Measurements from ENCODE around the gene ATP6V1B1.

Gene ATP6V1B1

GRCh38 chr2:70944111-70944690 lies 8.5 kb downstream of the ATP6V1B1 start:
- DNase-seq (ENCODE audit: low read depth): no peak

GRCh38 chr2:70946832-70947442 lies 11.2 kb downstream of the ATP6V1B1 start:
- peak; percentile 34 for DNase-seq (ENCODE audit: low read depth)

- no peak for DNase-seq (ENCODE audit: low read depth)
Observed at GRCh38 chr2:70947556-70948184, 12.0 kb downstream of the ATP6V1B1 start.

- peak; percentile 66 for DNase-seq (ENCODE audit: low read depth)
Observed at GRCh38 chr2:70948337-70949003, 12.8 kb downstream of the ATP6V1B1 start.

DNA sequence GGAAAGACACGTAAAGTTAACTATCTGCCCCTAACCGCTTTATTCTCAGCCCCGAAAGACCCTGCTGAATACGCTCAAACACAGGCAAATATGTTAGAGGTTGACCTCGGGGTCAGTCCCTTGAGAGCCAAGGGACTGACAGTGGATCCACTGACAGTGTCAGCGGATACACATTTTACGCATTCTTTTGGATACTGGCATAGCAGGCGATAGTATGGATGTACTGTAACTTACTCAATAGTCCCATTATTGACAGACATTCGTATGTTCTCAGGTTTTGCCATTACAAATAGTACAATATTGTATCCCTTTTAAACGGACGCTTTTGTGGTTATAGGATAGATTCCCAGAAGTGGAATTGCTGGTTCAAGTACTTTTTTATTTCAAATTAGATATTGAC lies 13.4 kb downstream of the ATP6V1B1 start:
- no peak for DNase-seq (ENCODE audit: low read depth)

- DNase-seq (ENCODE audit: low read depth): no peak
Observed at GRCh38 chr2:70954886-70955285, 19.2 kb downstream of the ATP6V1B1 start.

DNA sequence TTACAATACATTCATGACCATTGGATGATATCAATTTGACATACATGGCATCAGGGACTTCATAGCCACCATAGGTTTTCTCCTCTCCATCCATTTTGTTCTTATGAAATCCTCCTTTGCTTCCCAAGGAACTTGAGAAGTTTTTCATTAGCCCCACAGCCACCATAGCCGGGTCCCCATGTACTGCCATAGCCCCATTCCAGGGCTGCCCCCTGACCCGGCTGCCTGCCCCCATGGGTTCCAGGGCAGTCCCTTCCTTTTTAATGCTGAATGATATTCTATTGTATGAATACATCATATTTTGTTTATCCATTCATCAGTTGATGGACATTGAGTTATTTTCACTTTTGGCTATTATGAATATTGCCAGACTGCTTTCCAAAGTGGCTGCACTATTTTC lies 20.4 kb downstream of the ATP6V1B1 start:
- DNase-seq (ENCODE audit: low read depth): no peak

GRCh38 chr2:70957798-70958197 lies 22.1 kb downstream of the ATP6V1B1 start:
- DNase-seq (ENCODE audit: low read depth): no peak

DNA sequence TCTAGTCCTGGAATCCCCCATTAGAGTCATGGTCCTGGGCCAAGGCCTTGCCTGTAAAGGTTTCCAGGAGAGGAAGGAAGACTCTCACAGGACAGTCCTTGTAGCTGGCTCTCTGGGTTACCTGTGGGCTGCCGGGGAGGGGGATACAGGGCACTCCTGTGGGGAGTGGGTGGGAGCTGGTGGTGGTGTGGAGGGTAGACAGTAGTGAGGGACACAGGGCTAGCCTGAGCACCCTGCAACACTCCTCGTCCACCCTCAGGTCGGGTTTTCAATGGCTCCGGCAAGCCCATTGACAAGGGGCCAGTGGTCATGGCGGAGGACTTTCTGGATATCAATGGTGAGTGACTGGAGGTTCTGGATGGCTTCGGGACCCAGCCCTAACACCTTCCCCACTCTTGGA lies 23.1 kb downstream of the ATP6V1B1 start:
- DNase-seq (ENCODE audit: low read depth): no peak

- no peak for DNase-seq (ENCODE audit: low read depth)
Observed at GRCh38 chr2:70959271-70959761, 23.6 kb downstream of the ATP6V1B1 start.

DNA sequence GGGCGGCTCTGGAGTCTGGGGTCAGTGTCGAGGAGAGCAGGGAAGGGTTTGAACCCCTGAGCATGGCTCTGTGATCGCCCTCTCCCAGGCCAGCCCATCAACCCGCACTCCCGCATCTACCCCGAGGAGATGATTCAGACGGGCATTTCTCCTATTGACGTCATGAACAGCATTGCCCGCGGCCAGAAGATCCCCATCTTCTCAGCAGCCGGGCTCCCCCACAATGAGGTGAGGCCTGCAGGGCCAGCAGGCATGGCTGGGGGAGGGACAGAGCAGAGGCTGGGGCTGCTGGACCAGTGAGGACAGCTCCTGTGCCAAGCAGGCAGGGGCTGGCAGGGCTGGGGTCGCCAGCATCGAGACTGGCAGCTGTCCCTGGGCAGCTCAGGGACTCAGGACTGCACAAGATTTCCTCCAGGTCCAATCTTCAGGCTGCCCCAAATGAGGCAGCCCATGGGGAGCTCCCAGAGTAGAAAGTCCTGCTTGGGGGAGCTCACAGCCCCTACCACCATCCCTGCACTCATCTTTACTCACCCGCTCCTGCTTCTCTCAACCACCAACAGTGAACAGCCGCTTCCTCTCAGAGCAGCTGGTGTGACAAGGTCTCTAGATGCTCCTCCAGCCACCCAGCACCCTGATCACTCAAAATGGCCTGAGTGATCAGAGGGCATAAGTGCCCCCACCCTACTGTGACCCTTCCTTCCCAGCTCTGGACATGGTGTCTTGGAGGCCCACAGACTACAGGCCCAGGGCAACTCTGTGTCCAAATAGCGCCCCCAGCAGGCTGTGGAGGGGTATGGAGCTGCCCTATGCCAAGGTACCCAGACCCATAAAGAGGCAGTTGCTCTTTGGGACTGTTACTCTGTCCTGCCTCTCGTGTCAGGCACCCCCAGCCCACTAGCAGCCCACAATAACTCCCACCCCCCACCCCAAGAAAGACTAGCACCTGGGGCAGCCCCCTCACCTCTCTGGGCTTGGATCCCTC lies 24.4 kb downstream of the ATP6V1B1 start:
- DNase-seq (ENCODE audit: low read depth): no peak

DNA sequence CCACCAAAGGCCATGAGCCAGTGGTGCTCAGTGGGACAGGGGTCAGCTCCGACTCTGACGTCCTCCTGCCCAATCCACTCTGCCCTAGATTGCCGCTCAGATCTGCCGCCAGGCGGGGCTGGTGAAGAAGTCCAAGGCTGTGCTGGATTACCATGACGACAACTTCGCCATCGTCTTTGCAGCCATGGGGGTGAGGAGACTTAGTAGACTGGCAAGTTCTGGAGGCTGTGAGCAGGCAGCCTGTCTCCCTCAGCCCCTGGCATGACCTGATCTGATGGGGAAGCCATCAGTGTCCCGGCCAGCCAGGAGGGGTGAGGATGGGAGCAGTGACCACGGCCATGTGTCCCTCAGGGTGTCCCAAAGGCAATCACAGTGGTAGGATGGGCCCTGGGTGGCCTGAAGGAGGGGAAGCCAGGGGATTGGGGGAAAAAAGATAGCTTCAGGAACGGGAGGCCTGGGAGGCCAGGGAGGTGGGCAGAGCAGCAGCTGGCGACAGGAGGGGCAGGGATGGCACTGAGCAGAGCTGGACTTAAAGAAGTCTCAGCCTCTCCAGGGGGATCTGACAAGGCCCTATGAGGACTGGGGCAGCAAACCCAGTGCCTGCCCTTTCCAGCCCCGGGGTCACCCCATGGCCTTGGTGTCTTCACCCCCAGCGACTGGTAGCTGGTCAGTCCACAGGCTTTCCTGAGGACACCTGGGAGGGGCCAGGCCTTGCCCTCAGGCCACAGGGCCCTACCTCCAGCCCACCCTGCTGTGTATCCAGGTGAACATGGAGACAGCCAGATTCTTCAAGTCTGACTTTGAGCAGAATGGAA lies 25.3 kb downstream of the ATP6V1B1 start:
- no peak for DNase-seq (ENCODE audit: low read depth)

GRCh38 chr2:70961648-70961994 lies 25.9 kb downstream of the ATP6V1B1 start:
- DNase-seq (ENCODE audit: low read depth): no peak

DNA sequence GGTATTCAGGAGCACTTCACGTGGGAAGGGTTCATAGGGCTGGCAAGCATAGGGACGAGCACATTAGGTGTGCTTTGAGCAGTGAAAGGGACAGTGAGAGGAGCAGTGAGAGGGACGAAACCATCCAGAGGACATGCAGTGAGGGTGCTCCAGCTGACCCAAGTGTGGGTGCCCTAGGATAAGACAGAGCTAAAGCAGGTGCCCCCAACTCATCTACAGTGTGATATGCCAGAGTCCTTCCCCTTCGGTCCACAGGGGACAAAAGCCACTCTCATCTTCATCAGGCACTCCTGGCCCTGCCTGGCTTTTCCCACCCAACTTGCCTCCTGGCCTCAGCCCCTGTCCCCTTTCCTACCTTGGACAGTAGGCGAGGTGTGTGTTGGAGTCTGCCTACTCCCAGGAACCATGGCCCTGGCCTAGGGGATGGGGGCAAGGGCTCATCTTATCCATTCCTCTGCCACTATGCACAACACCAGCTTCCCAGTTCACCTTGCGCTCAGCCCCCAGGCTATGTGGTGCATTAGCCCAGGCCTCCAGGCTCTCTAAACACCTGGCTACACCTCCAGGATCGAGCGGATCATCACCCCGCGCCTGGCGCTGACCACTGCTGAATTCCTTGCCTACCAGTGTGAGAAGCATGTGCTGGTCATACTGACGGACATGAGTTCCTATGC lies 26.6 kb downstream of the ATP6V1B1 start:
- no peak for DNase-seq (ENCODE audit: low read depth)

- DNase-seq (ENCODE audit: low read depth): no peak
Observed at GRCh38 chr2:70962885-70963878, 27.5 kb downstream of the ATP6V1B1 start.

DNA sequence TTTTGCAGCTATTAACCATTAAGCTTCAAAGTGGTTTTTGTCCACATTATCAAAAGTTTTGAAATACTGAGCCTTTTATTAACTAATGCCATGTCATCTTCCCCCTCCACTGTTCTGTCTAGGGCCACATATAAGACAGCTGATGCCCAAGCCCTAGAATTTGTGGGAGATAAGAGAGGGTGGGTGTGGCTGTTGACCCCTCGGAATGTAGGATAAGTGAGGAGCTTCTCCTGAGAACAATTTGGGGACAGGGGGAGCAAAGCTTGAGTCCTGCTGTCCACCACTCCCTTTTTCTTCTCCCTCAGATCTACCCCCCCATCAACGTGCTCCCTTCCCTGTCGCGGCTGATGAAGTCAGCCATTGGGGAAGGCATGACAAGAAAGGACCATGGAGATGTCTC lies 28.4 kb downstream of the ATP6V1B1 start:
- no peak for DNase-seq (ENCODE audit: low read depth)

DNA sequence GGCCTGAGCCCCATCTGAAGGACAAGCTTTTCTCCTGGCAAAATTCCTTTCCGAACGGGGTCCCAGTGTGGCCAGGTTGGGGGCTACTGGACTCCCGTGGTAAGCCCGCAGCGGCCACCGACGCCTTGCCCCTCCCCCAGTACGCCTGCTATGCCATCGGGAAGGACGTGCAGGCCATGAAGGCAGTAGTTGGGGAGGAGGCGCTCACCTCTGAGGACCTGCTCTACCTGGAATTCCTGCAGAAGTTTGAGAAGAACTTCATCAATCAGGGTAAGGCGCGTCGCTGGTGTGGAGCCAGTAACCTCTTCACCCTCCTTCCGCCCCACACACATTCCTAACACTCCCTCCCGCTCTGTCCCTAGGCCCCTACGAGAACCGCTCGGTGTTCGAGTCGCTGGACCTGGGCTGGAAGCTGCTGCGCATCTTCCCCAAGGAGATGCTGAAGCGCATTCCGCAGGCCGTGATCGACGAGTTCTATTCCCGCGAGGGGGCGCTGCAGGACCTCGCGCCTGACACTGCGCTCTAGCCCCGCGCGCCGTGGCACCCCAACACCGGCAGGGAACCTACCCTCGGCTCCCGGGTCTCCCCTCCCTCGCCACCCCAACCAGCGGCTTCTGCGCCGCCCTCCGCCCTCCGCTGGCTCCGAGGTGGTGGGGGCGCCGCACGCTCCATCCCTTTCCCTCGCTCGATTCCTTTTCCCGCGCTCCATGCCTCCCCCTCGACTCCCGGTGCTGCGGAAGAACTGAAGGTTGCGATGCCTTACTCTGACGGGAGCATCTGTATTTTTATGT lies 29.1 kb downstream of the ATP6V1B1 start:
- DNase-seq (ENCODE audit: low read depth): peak; percentile 69

DNA sequence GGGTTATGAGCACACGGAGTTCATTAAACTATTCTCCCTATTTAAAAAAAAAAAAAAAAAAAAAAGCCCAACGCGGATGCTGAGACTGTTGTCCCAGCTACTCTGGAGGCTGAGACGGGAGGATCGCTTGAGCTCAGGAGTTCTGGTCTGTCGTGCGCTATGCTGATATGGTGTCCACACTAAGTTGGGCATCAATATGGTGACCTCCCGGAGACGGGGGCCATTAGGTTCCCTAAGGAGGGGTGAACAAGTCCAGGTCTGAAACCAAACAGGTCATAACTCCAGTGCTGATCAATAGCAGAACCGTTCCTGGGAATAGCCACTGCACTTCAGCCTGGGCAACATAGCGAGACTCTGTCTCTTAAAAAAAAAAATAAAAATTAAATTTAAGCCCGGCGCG lies 29.8 kb downstream of the ATP6V1B1 start:
- no peak for DNase-seq (ENCODE audit: low read depth)

Data from stimulated activated CD8-positive, alpha-beta memory T cell treated with anti-CD3 and anti-CD28 coated beads, Interleukin-15, amount 100 ng/mL, for 1 hour (primary cell).